Measurements from ENCODE around the gene HID1. TPM values are rescaled to one million over a fixed set of nuclear protein-coding genes. Genes with fewer than 3 reads are reported as not detected.

Gene HID1
- total RNA-seq, 1 donor from 2014 or later = 157 TPM

DNA sequence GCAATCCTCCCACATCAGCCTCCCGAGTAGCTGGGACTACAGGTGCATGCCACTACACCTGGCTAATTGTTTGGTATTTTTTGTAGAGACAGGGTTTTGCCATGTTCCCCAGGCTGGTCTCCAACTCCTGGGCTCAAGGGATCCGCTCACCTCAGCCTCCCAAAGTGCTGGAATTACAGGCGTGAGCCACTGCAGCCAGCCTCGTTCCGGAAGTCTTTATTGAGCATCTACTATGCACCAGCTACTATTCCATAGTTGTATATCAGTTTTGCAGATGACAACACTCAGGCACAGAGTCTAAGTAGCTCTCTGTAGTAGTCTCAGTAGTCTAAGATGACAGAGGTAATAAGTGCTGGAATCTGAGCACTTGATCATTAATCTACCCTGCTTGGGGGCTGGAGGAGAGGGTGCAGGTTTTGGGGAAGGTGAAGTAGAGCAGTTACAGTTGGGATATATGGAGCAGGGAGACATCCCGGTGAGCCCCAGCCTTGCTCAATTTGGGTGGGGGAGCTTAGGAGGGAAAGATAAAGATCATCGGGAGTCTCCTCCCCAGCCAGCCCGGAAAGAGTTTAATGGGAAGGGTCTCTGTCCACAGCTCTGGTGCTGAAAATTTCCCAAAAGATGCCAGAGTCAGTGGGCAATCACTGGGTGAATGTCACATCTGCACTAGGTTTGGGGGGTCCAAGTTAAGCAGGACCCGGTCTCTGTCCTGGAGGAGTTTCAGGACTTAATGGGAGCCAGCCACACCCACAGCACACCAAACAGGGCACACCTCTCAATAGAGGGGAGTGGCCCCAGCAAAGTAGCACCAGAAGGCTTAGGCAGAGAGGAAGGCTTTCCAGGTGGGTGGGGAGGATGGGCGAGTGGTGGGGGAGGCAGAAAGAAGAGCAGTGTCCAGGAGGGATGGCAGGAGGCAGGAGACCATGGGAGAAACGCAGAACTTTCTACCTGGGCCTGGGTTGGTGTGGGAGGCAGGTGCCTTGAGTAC, 35.2 kb downstream of the HID1 start:
- DNase-seq (ENCODE audit: low spot score) = no peak
- Mint-ChIP-seq H3K4me1 (ENCODE audit: unreplicated experiment) (peaks cover 8% of the 10 kb centered on the region), H3K27ac (ENCODE audit: unreplicated experiment) (no peak overlapping the region), H3K36me3 (ENCODE audit: low read depth, unreplicated experiment) (no peaks in the 10 kb centered on the region), H3K4me3 (ENCODE audit: unreplicated experiment) (no peak overlapping the region), H3K9me3 (ENCODE audit: unreplicated experiment) (no peaks in the 10 kb centered on the region), H3K27me3 (ENCODE audit: unreplicated experiment) (peaks cover 20% of the 10 kb centered on the region)
- TF ChIP-seq, protein P1, sequence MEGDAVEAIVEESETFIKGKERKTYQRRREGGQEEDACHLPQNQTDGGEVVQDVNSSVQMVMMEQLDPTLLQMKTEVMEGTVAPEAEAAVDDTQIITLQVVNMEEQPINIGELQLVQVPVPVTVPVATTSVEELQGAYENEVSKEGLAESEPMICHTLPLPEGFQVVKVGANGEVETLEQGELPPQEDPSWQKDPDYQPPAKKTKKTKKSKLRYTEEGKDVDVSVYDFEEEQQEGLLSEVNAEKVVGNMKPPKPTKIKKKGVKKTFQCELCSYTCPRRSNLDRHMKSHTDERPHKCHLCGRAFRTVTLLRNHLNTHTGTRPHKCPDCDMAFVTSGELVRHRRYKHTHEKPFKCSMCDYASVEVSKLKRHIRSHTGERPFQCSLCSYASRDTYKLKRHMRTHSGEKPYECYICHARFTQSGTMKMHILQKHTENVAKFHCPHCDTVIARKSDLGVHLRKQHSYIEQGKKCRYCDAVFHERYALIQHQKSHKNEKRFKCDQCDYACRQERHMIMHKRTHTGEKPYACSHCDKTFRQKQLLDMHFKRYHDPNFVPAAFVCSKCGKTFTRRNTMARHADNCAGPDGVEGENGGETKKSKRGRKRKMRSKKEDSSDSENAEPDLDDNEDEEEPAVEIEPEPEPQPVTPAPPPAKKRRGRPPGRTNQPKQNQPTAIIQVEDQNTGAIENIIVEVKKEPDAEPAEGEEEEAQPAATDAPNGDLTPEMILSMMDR (IDR thresholded peaks at IDR 0.05; ENCODE audit: unreplicated experiment) = no peak

DNA sequence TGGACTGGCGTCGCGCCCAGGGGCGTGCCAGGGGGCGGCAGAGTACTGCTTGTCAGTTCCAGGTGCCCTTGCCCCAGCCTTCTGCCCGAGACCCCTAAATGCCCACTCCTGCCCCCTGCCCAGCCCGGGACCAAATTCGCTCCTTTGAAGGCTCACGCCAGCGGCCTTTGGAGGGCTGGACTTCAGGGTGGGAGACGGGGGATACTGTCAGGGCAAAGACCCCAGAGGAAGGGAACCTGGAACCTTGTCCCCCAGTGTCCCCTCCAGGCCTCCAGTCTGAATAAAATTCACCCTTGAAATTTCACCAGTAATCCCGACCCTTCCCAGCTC, 36.1 kb downstream of the HID1 start:
- Mint-ChIP-seq H3K4me3 (ENCODE audit: unreplicated experiment) (no peak overlapping the region), H3K36me3 (ENCODE audit: low read depth, unreplicated experiment) (no peaks in the 10 kb centered on the region), H3K27ac (ENCODE audit: unreplicated experiment) (no peak overlapping the region), H3K4me1 (ENCODE audit: unreplicated experiment) (peaks cover 8% of the 10 kb centered on the region), H3K9me3 (ENCODE audit: unreplicated experiment) (no peaks in the 10 kb centered on the region), H3K27me3 (ENCODE audit: unreplicated experiment) (peaks cover 20% of the 10 kb centered on the region)
- no peak for DNase-seq (ENCODE audit: low spot score)
- TF ChIP-seq, protein P1 (IDR thresholded peaks at IDR 0.05; ENCODE audit: unreplicated experiment) = no peak

DNA sequence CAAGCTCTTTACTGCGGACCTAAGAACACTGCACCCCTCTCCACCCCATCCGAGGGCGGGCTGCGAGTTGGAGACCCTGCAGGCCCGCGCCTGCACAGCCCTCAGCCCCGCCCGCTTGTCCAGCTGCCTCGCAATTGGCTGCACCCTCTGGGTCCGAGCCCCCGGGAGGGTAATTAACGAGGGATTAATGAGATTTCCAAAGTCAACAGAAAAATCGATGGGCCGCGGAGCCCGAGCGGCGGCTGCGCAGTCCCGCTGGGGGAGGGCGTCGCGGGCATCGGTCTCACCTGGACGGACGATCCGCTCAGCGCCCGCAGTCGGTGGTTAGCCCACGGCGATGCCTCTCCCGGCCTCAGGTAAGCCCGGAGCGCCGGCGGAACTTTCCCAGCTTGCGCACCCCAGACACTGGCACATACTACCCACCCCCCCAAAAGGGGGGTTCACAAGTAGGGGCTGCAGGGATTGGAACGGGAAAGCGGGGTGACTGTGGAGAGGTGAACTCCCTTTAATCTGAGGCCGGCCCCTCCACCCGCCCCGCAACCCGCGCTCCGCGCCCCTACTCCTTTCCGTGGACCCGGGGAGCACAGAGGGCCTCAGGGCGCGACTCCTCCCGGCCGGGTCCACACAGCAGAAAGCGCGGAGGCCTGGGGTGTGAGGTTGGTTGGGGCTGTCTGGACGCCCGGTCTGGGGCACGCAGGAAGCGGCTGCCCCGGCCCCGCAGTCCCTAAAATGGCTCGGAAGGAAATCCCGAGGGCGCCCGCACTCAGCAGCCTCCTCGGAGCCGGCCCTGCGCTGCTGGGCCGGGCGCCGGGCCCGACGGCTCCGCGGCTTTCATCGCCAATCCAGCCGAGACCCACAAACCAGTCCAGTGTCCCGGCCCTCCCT, 36.7 kb downstream of the HID1 start, which contains the start of gene OTOP3:
OTOP3 (plus strand) TSS at position 314 of the 885 bp plus-strand sequence; CDS start at position 338, 24 bp downstream.
- Mint-ChIP-seq H3K9me3 (ENCODE audit: unreplicated experiment) (no peaks in the 10 kb centered on the region), H3K36me3 (ENCODE audit: low read depth, unreplicated experiment) (no peaks in the 10 kb centered on the region), H3K4me1 (ENCODE audit: unreplicated experiment) (peaks cover 8% of the 10 kb centered on the region), H3K4me3 (ENCODE audit: unreplicated experiment) (no peak within 1 kb of the TSS), H3K27me3 (ENCODE audit: unreplicated experiment) (peaks cover 20% of the 10 kb centered on the region), H3K27ac (ENCODE audit: unreplicated experiment) (no peak within 1 kb of the TSS)
- TF ChIP-seq, protein P1 (IDR thresholded peaks at IDR 0.05; ENCODE audit: unreplicated experiment) = no peak
- no peak for DNase-seq (ENCODE audit: low spot score)

DNA sequence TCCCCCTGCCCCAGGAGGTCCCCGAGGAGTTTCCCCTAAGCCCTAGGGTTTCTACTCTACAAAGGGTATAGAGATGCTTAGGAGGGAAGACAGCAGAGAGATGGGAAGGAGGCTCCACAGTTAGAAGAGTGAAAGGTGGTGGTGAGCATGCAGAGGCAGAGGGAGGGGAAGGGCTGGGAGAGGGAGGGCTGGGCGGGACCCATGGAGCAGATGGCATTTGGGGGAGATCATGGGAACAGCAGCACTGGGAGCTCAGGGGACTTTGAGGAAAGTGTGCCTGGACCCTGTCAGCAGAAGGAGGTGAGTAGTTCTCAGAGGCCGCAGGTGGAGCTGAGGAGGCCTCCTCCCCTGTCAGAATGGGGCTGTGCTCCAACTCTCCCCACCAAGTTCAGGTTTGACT, 37.5 kb downstream of the HID1 start:
- Mint-ChIP-seq H3K4me1 (ENCODE audit: unreplicated experiment) (peaks cover 8% of the 10 kb centered on the region), H3K4me3 (ENCODE audit: unreplicated experiment) (no peak overlapping the region), H3K36me3 (ENCODE audit: low read depth, unreplicated experiment) (no peaks in the 10 kb centered on the region), H3K27me3 (ENCODE audit: unreplicated experiment) (peaks cover 20% of the 10 kb centered on the region), H3K9me3 (ENCODE audit: unreplicated experiment) (no peaks in the 10 kb centered on the region), H3K27ac (ENCODE audit: unreplicated experiment) (no peak overlapping the region)
- TF ChIP-seq, protein P1 (IDR thresholded peaks at IDR 0.05; ENCODE audit: unreplicated experiment) = no peak
- no peak for DNase-seq (ENCODE audit: low spot score)

All from endothelial cell (in vitro differentiated cells).